ENCODE results near the gene MTRR.

GRCh38 chr5:7852542-7852941, 16.4 kb upstream of the MTRR start:
- TF ChIP-seq SP1 (IDR thresholded peaks at IDR 0.05) (no peak), SUZ12 (IDR thresholded peaks at IDR 0.05) (no peak), FOXA1 (IDR thresholded peaks at IDR 0.05) (no peak), HDGF (IDR thresholded peaks at IDR 0.05; ENCODE audit: borderline replicate concordance) (no peak), ELF4 (IDR thresholded peaks at IDR 0.05) (no peak), L3MBTL2 (conservative IDR thresholded peaks at IDR 0.05) (no peak), FOXM1 (IDR thresholded peaks at IDR 0.05; ENCODE audit: borderline replicate concordance) (no peak), CTBP1 (IDR thresholded peaks at IDR 0.05; ENCODE audit: borderline replicate concordance) (no peak), FOXK2 (IDR thresholded peaks at IDR 0.05) (no peak), LEF1 (IDR thresholded peaks at IDR 0.05; ENCODE audit: borderline replicate concordance) (no peak)
- TF ChIP-seq, protein P1, sequence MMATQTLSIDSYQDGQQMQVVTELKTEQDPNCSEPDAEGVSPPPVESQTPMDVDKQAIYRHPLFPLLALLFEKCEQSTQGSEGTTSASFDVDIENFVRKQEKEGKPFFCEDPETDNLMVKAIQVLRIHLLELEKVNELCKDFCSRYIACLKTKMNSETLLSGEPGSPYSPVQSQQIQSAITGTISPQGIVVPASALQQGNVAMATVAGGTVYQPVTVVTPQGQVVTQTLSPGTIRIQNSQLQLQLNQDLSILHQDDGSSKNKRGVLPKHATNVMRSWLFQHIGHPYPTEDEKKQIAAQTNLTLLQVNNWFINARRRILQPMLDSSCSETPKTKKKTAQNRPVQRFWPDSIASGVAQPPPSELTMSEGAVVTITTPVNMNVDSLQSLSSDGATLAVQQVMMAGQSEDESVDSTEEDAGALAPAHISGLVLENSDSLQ (IDR thresholded peaks at IDR 0.05): no peak

All from HEK293T (cell line).